Stimulated activated CD8-positive, alpha-beta memory T cell treated with anti-CD3 and anti-CD28 coated beads, Interleukin-15, amount 100 ng/mL, for 24 hours (primary cell): Measurements from ENCODE around the gene SYDE1.
"Not testable (repeated sequence)": the region's sequence is repeated elsewhere in the genome, so short reads cannot be mapped to it uniquely, and the experiment has no call there.

Source experiments
- DNase-seq: peaks from one replicate; pipeline ENCODE4 v3.0.0-alpha.2; 2020; ENCODE audit warnings: low read depth

SYDE1 gene, protein sequence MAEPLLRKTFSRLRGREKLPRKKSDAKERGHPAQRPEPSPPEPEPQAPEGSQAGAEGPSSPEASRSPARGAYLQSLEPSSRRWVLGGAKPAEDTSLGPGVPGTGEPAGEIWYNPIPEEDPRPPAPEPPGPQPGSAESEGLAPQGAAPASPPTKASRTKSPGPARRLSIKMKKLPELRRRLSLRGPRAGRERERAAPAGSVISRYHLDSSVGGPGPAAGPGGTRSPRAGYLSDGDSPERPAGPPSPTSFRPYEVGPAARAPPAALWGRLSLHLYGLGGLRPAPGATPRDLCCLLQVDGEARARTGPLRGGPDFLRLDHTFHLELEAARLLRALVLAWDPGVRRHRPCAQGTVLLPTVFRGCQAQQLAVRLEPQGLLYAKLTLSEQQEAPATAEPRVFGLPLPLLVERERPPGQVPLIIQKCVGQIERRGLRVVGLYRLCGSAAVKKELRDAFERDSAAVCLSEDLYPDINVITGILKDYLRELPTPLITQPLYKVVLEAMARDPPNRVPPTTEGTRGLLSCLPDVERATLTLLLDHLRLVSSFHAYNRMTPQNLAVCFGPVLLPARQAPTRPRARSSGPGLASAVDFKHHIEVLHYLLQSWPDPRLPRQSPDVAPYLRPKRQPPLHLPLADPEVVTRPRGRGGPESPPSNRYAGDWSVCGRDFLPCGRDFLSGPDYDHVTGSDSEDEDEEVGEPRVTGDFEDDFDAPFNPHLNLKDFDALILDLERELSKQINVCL

GRCh38 chr19:15107061-15108010 is at the start of gene SYDE1:
TSS of gene SYDE1 (plus strand) at chr19:15107401. CDS start at chr19:15107434, 33 bp downstream.
- DNase-seq, result no peak

- no peak for DNase-seq
These were observed 45.2 kb upstream of the SYDE1 start for GRCh38 chr19:15062036-15062435.

DNA sequence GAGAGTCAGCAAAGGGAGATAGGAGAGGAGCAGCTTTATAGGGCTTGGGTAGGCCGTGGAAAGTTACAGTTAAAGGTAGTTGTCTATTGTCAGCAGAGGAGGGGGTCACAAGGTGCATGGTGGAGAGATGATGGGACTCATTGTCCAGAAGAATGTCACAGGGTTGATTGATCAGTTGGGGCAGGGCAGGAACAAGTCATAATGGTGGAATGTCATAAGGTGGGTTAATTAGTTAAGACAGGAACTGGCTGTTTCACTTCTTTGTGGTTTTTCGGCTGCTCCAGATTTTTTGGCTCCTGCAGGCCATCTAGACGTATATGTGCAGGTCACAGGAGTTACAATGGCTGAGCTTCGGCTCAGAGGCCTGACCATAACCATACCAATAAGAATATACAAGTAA is 36.8 kb upstream of the SYDE1 start:
- DNase-seq, result not testable (repeated sequence)

GRCh38 chr19:15072930-15073647 is 34.1 kb upstream of the SYDE1 start:
- no peak for DNase-seq

DNA sequence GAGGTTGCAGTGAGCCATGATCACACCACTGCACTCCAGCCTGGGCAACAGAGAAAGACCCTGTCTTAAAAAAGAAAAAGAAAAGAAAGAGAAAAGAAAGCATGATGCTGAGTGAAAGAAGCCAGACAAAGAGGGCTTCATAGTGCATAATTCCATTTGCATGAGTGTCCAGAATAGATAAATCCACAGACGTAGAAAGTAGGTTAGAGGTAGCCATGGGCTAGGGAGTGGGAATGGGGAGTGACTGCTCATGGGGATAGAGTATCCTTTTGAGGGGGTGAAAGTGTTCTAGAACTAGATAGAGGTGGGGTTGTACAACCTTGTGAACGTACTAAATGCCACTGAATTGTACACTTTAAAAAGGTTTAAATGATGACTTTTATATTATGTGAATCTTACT is 32.8 kb upstream of the SYDE1 start:
- DNase-seq, result no peak

GRCh38 chr19:15075806-15076205 is 31.4 kb upstream of the SYDE1 start:
- no peak for DNase-seq

- not testable (repeated sequence) for DNase-seq
These were observed 27.2 kb upstream of the SYDE1 start for GRCh38 chr19:15080002-15080401.

- DNase-seq, result no peak
These were observed 25.3 kb upstream of the SYDE1 start, which contains the start of gene OR1I1 for GRCh38 chr19:15081911-15082310. TSS of gene OR1I1 (plus strand) at chr19:15082211. CDS start at chr19:15087066, 4,855 bp downstream.

DNA sequence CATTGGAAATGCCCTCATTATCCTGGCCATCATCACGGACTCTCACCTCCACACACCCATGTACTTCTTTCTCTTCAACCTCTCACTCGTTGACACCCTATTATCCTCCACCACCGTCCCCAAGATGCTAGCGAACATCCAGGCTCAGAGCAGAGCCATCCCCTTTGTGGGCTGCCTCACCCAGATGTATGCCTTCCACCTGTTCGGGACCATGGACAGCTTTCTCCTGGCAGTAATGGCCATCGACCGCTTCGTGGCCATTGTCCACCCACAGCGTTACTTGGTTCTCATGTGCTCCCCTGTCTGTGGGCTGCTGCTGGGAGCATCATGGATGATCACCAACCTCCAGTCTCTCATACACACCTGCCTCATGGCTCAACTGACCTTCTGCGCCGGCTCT is 20.0 kb upstream of the SYDE1 start:
- no peak for DNase-seq

- DNase-seq, result no peak
These were observed 15.1 kb upstream of the SYDE1 start for GRCh38 chr19:15091918-15092753.

GRCh38 chr19:15093001-15093400 is 14.2 kb upstream of the SYDE1 start:
- DNase-seq, result no peak

DNA sequence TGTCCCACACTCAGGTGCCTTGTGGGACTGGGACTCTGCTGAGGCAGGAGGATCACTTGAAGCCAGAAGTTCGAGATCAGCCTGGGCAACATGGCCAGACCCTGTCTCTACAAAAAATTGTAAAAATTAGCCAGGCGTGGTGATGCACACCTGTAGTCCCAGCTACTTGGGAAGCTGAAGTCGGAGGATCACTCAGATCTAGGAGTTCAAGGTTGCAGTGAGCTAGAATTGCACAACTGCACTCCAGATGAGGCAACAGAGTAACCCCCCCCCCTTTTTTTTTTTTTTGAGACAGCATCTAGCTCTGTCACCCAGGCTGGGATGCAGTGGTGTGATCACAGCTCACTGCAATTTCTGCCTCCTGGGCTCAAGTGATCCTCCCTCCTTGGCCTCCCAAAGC is 11.0 kb upstream of the SYDE1 start:
- DNase-seq, result no peak

- not testable (repeated sequence) for DNase-seq
These were observed 9.2 kb upstream of the SYDE1 start for GRCh38 chr19:15097980-15098379.

DNA sequence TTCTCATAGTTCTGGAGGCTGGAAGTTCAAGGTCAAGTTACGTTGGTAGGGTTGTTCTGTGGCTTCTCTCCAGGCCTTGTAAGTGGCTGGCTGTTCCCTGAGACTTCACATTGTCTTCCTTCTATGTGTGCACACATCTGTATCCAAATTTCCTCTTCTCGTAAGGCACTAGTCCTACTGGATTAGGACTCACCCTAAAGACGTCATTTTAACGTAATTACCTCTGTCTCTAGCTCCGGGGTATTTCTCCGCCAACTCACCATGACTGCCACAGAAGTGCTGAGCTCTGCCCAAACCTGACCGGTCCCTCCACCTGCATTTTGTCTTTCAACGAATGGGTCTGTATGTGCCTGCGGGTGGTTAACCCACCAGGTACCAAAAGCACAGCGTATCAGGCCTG is 8.7 kb upstream of the SYDE1 start:
- DNase-seq, result no peak

GRCh38 chr19:15099017-15099582 is 8.1 kb upstream of the SYDE1 start:
- no peak for DNase-seq

DNA sequence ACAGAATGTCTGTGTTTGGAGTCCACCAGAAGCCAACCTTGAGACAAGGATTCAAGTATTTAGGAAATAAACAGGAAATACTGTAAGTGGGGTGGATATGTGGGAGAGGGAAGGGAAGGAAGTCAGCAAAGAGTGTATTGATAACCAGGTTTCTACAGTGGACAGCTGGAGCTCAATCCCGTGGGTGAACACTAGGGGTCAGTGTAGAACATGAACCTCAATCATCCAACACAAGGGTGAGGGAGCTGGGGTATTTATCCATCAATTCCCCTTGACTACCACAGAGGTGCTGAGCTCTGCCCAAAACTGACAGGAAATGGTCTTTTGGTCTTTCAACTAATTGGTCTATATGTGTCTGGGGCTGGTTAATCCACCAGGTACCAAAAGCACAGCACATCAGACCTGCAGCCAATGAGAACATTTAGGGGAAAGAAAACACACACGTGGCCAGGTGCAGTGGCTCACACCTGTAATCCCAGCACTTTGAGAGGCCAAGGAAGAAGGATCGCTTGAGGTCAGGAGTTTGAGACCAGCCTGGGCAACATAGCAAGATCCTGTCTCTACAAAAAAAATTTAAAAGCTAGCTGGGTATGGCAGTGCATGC is 5.6 kb upstream of the SYDE1 start:
- no peak for DNase-seq

DNA sequence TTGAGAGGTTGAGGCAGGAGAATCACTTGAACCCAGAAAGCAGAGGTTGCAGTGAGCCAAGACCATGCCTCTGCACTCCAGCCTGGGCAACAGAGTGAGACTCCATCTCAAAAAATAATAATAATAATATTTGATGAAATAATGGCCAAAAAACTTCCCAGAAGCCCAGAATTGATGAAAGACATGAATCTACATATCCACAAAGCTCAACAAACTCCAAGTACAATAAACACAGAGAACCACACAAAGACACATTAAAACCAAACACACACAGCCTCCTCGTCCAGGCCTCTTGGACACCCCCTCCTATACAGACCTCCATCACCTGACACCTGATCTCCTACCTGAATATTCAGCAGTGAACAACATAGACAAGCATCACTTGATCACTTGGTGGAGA is 3.2 kb upstream of the SYDE1 start:
- DNase-seq, result no peak

GRCh38 chr19:15104411-15104810 is 2.8 kb upstream of the SYDE1 start:
- DNase-seq, result no peak

DNA sequence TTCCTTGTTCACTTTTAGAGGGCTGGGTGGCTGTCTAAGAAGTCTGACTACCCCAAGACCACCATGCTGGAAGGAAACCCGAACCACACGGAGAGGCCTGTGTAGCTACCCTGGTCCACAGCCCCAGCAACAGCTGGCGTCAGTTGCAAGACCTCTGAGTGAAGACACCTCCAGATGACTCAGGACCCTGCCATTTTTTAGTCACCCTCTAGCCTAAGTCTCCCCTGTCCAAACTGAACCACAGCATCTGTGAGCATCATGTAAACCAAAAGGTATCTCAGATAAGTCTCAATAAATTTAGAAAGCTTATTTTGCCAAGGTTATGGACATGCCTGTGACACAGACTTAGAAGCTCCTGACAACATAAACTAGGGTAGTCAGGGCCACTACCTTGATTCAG is 2.2 kb upstream of the SYDE1 start:
- DNase-seq, result no peak
